Neural progenitor cell (in vitro differentiated cells): ENCODE results near the gene MYO10. TPM values are rescaled to one million over a fixed set of nuclear protein-coding genes. Genes with fewer than 3 reads are reported as not detected.

Experiments used
- DNase-seq: peaks from one replicate; pipeline ENCODE4 v3.0.0-alpha.2; 2016; ENCODE audit warnings: low spot score
- H2AFZ ChIP-seq: fragments of 200-600 bp; sonication (generic); replicated peaks from 2 replicates; pipeline ENCODE4 v1.6.1; 2016; ENCODE audit warnings: antibody characterized with exemption
- H3F3A ChIP-seq: fragments of 200-600 bp; sonication (generic); 2 replicates; pipeline ENCODE4 v1.6.1; 2016; ENCODE audit warnings: antibody characterized with exemption, low read depth
- H3K27ac ChIP-seq: fragments of 200-600 bp; sonication (generic); 2 replicates; pipeline ENCODE4 v1.5.1; 2016; ENCODE audit warnings: mild to moderate bottlenecking
- H3K27me3 ChIP-seq: fragments of 200-600 bp; sonication (generic); 2 replicates; pipeline ENCODE4 v1.6.1; 2016; ENCODE audit warnings: mild to moderate bottlenecking, moderate library complexity
- H3K36me3 ChIP-seq: fragments of 200-600 bp; sonication (generic); 2 replicates; pipeline ENCODE4 v1.5.1; 2016
- H3K4me1 ChIP-seq: fragments of 200-600 bp; sonication (generic); 2 replicates; pipeline ENCODE4 v1.6.1; 2016; ENCODE audit warnings: mixed run types
- H3K4me2 ChIP-seq: fragments of 200-600 bp; sonication (generic); 2 replicates; pipeline ENCODE4 v1.6.1; 2016
- H3K4me3 ChIP-seq: fragments of 200-600 bp; sonication (generic); 2 replicates; pipeline ENCODE4 v1.5.1; 2016
- H3K79me2 ChIP-seq: fragments of 200-600 bp; sonication (generic); 2 replicates; pipeline ENCODE4 v1.6.1; 2016; ENCODE audit warnings: low read depth
- H3K9ac ChIP-seq: fragments of 200-600 bp; sonication (generic); 2 replicates; pipeline ENCODE4 v1.6.1; 2016
- H3K9me3 ChIP-seq: fragments of 200-600 bp; sonication (generic); 2 replicates; pipeline ENCODE4 v1.5.1; 2016; ENCODE audit warnings: low read depth
- H4K20me1 ChIP-seq: fragments of 200-600 bp; sonication (generic); 2 replicates; pipeline ENCODE4 v1.6.1; 2016; ENCODE audit warnings: low read depth
- H3K27ac Mint-ChIP-seq: 3 replicates; pipeline ENCODE4 v1.8.0; 2021; ENCODE audit warnings: mixed read lengths
- H3K27me3 Mint-ChIP-seq: 2 replicates; pipeline ENCODE4 v1.8.0; 2022; ENCODE audit warnings: low read depth, mild to moderate bottlenecking, inconsistent platforms, moderate library complexity, mixed read lengths; ENCODE audit not compliant: insufficient read depth
- H3K36me3 Mint-ChIP-seq: 3 replicates; pipeline ENCODE4 v1.8.0; 2021; ENCODE audit warnings: mixed read lengths
- H3K4me1 Mint-ChIP-seq: 3 replicates; pipeline ENCODE4 v1.8.0; 2021; ENCODE audit warnings: mixed read lengths
- H3K4me3 Mint-ChIP-seq: 3 replicates; pipeline ENCODE4 v1.8.0; 2021; ENCODE audit warnings: mild to moderate bottlenecking, moderate library complexity, mixed read lengths
- H3K9me3 Mint-ChIP-seq: 3 replicates; pipeline ENCODE4 v1.8.0; 2020; ENCODE audit warnings: mixed read lengths
- CTCF ChIP-seq: fragments of 200-600 bp; sonication (generic); IDR thresholded peaks from 2 replicates; pipeline ENCODE4 v1.5.1; 2017; ENCODE audit warnings: antibody characterized with exemption, mild to moderate bottlenecking
- EZH2 ChIP-seq: fragments of 200-600 bp; sonication (generic); IDR thresholded peaks from 2 replicates; pipeline ENCODE4 v1.6.1; 2017; ENCODE audit warnings: antibody characterized with exemption, mild to moderate bottlenecking, moderate library complexity
- EZH2phosphoT487 ChIP-seq: fragments of 200-600 bp; sonication (generic); IDR thresholded peaks from 2 replicates; pipeline ENCODE4 v1.6.1; 2017; ENCODE audit warnings: antibody characterized with exemption
- total RNA-seq: library from RNA; depleted of rRNA; stranded (reverse); fragments of >200 nt; gene quantifications from 2 replicates; pipeline ENCODE4 v1.2.3, GENCODE V29; 2015; ENCODE audit warnings: low replicate concordance

Gene MYO10
- total RNA-seq, 1 donor from 2014 or later, result 39.1 TPM

GRCh38 chr5:16914584-16914983 is 21.5 kb downstream of the MYO10 start:
- H3K4me2 ChIP-seq, result no peak overlapping the region
- peaks cover 8% of the 10 kb centered on the region for H3K4me1 Mint-ChIP-seq
- H3K36me3 Mint-ChIP-seq, result peaks cover 19% of the 10 kb centered on the region
- no peaks in the 10 kb centered on the region for H3K9me3 ChIP-seq
- H3K9me3 Mint-ChIP-seq, result peaks cover 10% of the 10 kb centered on the region
- H3K9ac ChIP-seq, result no peak overlapping the region
- no peaks in the 10 kb centered on the region for H3F3A ChIP-seq
- no peak overlapping the region for H3K27ac Mint-ChIP-seq
- no peaks in the 10 kb centered on the region for H3K4me1 ChIP-seq
- H4K20me1 ChIP-seq, result peaks cover 35% of the 10 kb centered on the region
- H3K27ac ChIP-seq, result no peak overlapping the region
- no peak overlapping the region for H2AFZ ChIP-seq
- H3K4me3 Mint-ChIP-seq, result no peak overlapping the region
- no peaks in the 10 kb centered on the region for H3K27me3 Mint-ChIP-seq
- TF ChIP-seq EZH2 (no peak), EZH2phosphoT487 (no peak), CTCF (no peak)
- peaks cover 98% of the 10 kb centered on the region for H3K79me2 ChIP-seq
- H3K27me3 ChIP-seq, result no peaks in the 10 kb centered on the region
- DNase-seq, result no peak
- H3K4me3 ChIP-seq, result no peak overlapping the region
- H3K36me3 ChIP-seq, result no peaks in the 10 kb centered on the region

DNA sequence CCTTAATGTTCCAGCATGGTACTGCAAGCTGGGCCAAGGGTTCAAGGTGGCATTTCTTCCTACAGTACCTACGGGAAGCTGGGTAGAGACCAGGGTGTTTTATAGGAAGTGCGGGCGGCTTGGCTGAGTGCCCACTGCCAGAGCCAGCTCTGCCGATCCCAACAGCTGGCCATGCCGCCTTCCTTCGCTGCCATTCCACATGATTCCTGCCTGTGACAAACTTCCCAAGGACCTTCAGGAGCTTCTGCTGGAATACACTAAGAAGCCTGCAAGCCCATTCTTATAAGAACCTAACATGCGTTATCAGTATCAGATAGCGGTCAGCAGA is 22.0 kb downstream of the MYO10 start:
- Mint-ChIP-seq H3K4me3 (no peak overlapping the region), H3K9me3 (peaks cover 12% of the 10 kb centered on the region), H3K36me3 (peaks cover 18% of the 10 kb centered on the region), H3K4me1 (peaks cover 5% of the 10 kb centered on the region), H3K27ac (no peak overlapping the region), H3K27me3 (no peaks in the 10 kb centered on the region)
- no peak for DNase-seq
- H4K20me1 ChIP-seq, result peaks cover 30% of the 10 kb centered on the region
- no peak overlapping the region for H3K4me2 ChIP-seq
- no peaks in the 10 kb centered on the region for H3K27me3 ChIP-seq
- no peak overlapping the region for H2AFZ ChIP-seq
- H3K4me1 ChIP-seq, result no peaks in the 10 kb centered on the region
- peaks cover 98% of the 10 kb centered on the region for H3K79me2 ChIP-seq
- no peak overlapping the region for H3K9ac ChIP-seq
- no peaks in the 10 kb centered on the region for H3F3A ChIP-seq
- TF ChIP-seq EZH2phosphoT487 (no peak), CTCF (no peak), EZH2 (no peak)
- no peaks in the 10 kb centered on the region for H3K36me3 ChIP-seq
- H3K4me3 ChIP-seq, result no peak overlapping the region
- H3K27ac ChIP-seq, result no peak overlapping the region
- no peaks in the 10 kb centered on the region for H3K9me3 ChIP-seq

DNA sequence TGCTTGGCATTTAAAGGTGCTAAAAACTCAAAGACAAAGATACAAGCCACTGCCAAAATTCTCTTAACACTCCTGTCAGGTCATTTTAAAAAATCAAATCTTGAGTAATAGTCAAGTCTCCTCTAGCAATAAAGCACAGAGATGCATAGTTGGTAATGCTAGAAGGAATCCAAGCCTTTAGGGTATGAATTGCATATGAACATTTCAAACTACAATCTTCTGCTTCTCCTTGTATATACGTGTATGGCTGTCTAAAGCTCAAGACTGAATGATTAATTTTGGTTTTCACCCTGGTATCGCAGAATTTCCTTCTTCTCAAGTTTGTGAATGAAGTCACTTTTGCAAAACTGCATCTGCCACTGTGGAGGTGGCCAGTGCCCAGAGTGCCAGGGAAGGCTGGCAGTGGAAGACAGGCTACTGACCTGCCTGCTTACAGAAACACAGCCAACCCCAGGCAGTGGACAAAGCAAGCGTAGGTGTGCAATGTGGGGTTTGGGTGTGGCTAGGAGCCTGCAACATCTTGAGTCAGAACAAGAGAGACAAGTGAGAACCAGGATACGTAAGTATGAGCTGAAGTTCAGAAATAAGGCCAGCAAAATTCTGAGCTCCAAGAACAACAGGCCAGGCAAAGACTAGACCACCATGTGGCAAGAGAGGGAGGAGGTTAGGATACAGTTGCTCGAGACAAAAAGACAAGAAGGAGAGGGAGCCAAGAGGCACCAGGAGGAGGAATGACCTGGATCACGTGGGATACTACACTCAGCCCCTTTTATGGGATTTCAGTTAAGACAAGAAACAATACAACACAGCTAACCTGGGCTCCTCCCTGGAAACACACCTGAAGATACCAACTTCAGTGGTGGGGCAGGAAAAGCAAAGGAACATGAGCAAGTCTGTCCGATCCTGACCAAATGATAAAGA is 22.6 kb downstream of the MYO10 start:
- H3K4me3 Mint-ChIP-seq, result no peak overlapping the region
- no peak for DNase-seq
- no peak overlapping the region for H2AFZ ChIP-seq
- peaks cover 23% of the 10 kb centered on the region for H4K20me1 ChIP-seq
- H3K27me3 Mint-ChIP-seq, result no peaks in the 10 kb centered on the region
- H3K27ac ChIP-seq, result no peak overlapping the region
- no peak overlapping the region for H3K4me3 ChIP-seq
- TF ChIP-seq CTCF (no peak), EZH2phosphoT487 (no peak), EZH2 (no peak)
- peaks cover 98% of the 10 kb centered on the region for H3K79me2 ChIP-seq
- peaks cover 22% of the 10 kb centered on the region for H3K36me3 Mint-ChIP-seq
- no peak overlapping the region for H3K27ac Mint-ChIP-seq
- no peak overlapping the region for H3K9ac ChIP-seq
- no peaks in the 10 kb centered on the region for H3K27me3 ChIP-seq
- no peaks in the 10 kb centered on the region for H3K4me1 ChIP-seq
- no peaks in the 10 kb centered on the region for H3F3A ChIP-seq
- H3K4me2 ChIP-seq, result no peak overlapping the region
- H3K9me3 ChIP-seq, result no peaks in the 10 kb centered on the region
- peaks cover 18% of the 10 kb centered on the region for H3K9me3 Mint-ChIP-seq
- peaks cover 5% of the 10 kb centered on the region for H3K4me1 Mint-ChIP-seq
- no peaks in the 10 kb centered on the region for H3K36me3 ChIP-seq
